ENCODE measurements around the gene PPP2R2B.

PPP2R2B gene

GRCh38 chr5:146793709-146794108 lies 84.8 kb downstream of the PPP2R2B start:
- no peak for DNase-seq (ENCODE audit: low read depth)
- H3K4me3 ChIP-seq (replicated peaks; ENCODE audit: low read depth, low read length), result no peak overlapping the region
- no peak for TF ChIP-seq CTCF (IDR thresholded peaks at IDR 0.05; ENCODE audit: low read length, missing control alignments)

- no peak for DNase-seq (ENCODE audit: low read depth)
- no peak for TF ChIP-seq CTCF (IDR thresholded peaks at IDR 0.05; ENCODE audit: low read length, missing control alignments)
- H3K4me3 ChIP-seq (replicated peaks; ENCODE audit: low read depth, low read length), result no peak overlapping the region
Measured at GRCh38 chr5:146791471-146791870, 87.1 kb downstream of the PPP2R2B start.

- no peak overlapping the region for H3K4me3 ChIP-seq (replicated peaks; ENCODE audit: low read depth, low read length)
- TF ChIP-seq CTCF (IDR thresholded peaks at IDR 0.05; ENCODE audit: low read length, missing control alignments), result no peak
- no peak for DNase-seq (ENCODE audit: low read depth)
Measured at GRCh38 chr5:146789712-146790653, 88.6 kb downstream of the PPP2R2B start.

GRCh38 chr5:146788898-146789297 lies 89.7 kb downstream of the PPP2R2B start:
- no peak for TF ChIP-seq CTCF (IDR thresholded peaks at IDR 0.05; ENCODE audit: low read length, missing control alignments)
- no peak overlapping the region for H3K4me3 ChIP-seq (replicated peaks; ENCODE audit: low read depth, low read length)
- no peak for DNase-seq (ENCODE audit: low read depth)

- DNase-seq (ENCODE audit: low read depth), result no peak
- no peak for TF ChIP-seq CTCF (IDR thresholded peaks at IDR 0.05; ENCODE audit: low read length, missing control alignments)
- H3K4me3 ChIP-seq (replicated peaks; ENCODE audit: low read depth, low read length), result no peak overlapping the region
Measured at GRCh38 chr5:146785065-146785464, 93.5 kb downstream of the PPP2R2B start.

GRCh38 chr5:146781157-146781556 lies 97.4 kb downstream of the PPP2R2B start:
- no peak for TF ChIP-seq CTCF (IDR thresholded peaks at IDR 0.05; ENCODE audit: low read length, missing control alignments)
- no peak overlapping the region for H3K4me3 ChIP-seq (replicated peaks; ENCODE audit: low read depth, low read length)
- DNase-seq (ENCODE audit: low read depth), result no peak

Measured in fibroblast of pulmonary artery (primary cell).